SK-N-SH (cell line): Measurements from ENCODE around the gene TARS3. TPM values are rescaled to one million over a fixed set of nuclear protein-coding genes. Genes with fewer than 3 reads are reported as not detected.
A peak's percentile ranks its signal among the peaks of the same experiment; 100 is the strongest.

Experiments
- CTCF ChIA-PET: fragments of 300-600, 350-600 bp; formaldehyde crosslinking; extraction: SDS; loops from one replicate; lab custom pipeline; 2021; lab: Yijun Ruan, JAX
- POLR2A ChIA-PET: fragments of 350-600 bp; sonication (Branson Sonifier 250); formaldehyde crosslinking; extraction: SDS; loops from one replicate; lab custom pipeline; 2020; ENCODE audit warnings: antibody characterized with exemption, inconsistent platforms; lab: Yijun Ruan, JAX
- DNase-seq: peaks from one replicate; pipeline ENCODE4 v3.0.0; 2012
- H2AFZ ChIP-seq: fragments of 200-600 bp; sonication (generic); 2 replicates; pipeline ENCODE4 v1.8.1; 2016; ENCODE audit warnings: antibody characterized with exemption, mild to moderate bottlenecking, low read depth
- H3F3A ChIP-seq: fragments of 200-600 bp; sonication (generic); replicated peaks from 2 replicates; pipeline ENCODE3; 2016; ENCODE audit warnings: antibody characterized with exemption, mild to moderate bottlenecking; ENCODE audit not compliant: insufficient read depth
- H3K27ac ChIP-seq, 2 experiments: fragments of 200-500 bp in 1 of 2; fragments of 200-600 bp in 1 of 2; sonication (Bioruptor generic) in 1 of 2; sonication (generic), shearing (Covaris generic) in 1 of 2; 2 replicates each; pipeline versions ENCODE4 v1.5.1 to v1.6.1; 2014 to 2016; ENCODE audit warnings: low read depth in 2 of 2, inconsistent platforms in 1 of 2, low read length in 1 of 2, mild to moderate bottlenecking in 1 of 2, mixed read lengths in 1 of 2
- H3K27me3 ChIP-seq: fragments of 200-600 bp; sonication (generic), shearing (Covaris generic); 2 replicates; pipeline ENCODE4 v1.6.1; 2016; ENCODE audit warnings: mixed run types; ENCODE audit not compliant: insufficient read depth
- H3K36me3 ChIP-seq, 2 experiments: fragments of 200-500 bp in 1 of 2; fragments of 200-600 bp in 1 of 2; sonication (Bioruptor generic) in 1 of 2; sonication (generic) in 1 of 2; replicated peaks in 1 of 2; 2 replicates each; pipeline versions ENCODE3 to v1.5.1; 2014 to 2016; ENCODE audit warnings: low read length in 1 of 2, mild to moderate bottlenecking in 1 of 2; ENCODE audit not compliant: insufficient read depth in 2 of 2, control insufficient read depth in 1 of 2
- H3K4me1 ChIP-seq, 2 experiments: fragments of 200-500 bp in 1 of 2; fragments of 200-600 bp in 1 of 2; sonication (Bioruptor generic) in 1 of 2; sonication (generic), shearing (Covaris generic) in 1 of 2; 2 replicates each; pipeline versions ENCODE4 v1.5.1 to v1.6.1; 2014 to 2016; ENCODE audit warnings: low read depth in 1 of 2, low read length in 1 of 2, mixed run types in 1 of 2; ENCODE audit not compliant: insufficient read depth in 2 of 2, control insufficient read depth in 1 of 2
- H3K4me2 ChIP-seq: fragments of 200-600 bp; sonication (generic), shearing (Covaris generic); 2 replicates; pipeline ENCODE4 v1.6.1; 2017; ENCODE audit warnings: mixed run types
- H3K4me3 ChIP-seq, 2 experiments: fragments of 200-500 bp in 1 of 2; fragments of 200-600 bp in 1 of 2; sonication (Bioruptor generic) in 1 of 2; sonication (generic), shearing (Covaris generic) in 1 of 2; 2 replicates each; pipeline versions ENCODE4 v1.5.1 to v1.8.1; 2014 to 2016; ENCODE audit warnings: low read depth in 2 of 2, inconsistent platforms in 1 of 2, low read length in 1 of 2, mild to moderate bottlenecking in 1 of 2, mixed read lengths in 1 of 2, moderate library complexity in 1 of 2
- H3K79me2 ChIP-seq: fragments of 200-600 bp; sonication (generic); 2 replicates; pipeline ENCODE4 v1.8.1; 2017; ENCODE audit warnings: mild to moderate bottlenecking; ENCODE audit not compliant: insufficient read depth
- H3K9ac ChIP-seq: fragments of 200-600 bp; sonication (generic); 2 replicates; pipeline ENCODE4 v1.6.1; 2017; ENCODE audit warnings: mixed run types
- H3K9me2 ChIP-seq: fragments of 200-600 bp; sonication (generic); 2 replicates; pipeline ENCODE4 v1.6.1; 2017; ENCODE audit warnings: mixed run types
- H3K9me3 ChIP-seq: fragments of 200-600 bp; sonication (generic); 2 replicates; pipeline ENCODE4 v1.6.1; 2017; ENCODE audit warnings: mixed run types, mild to moderate bottlenecking, moderate library complexity
- H4K20me1 ChIP-seq: fragments of 200-600 bp; sonication (generic); 2 replicates; pipeline ENCODE4 v1.6.1; 2017; ENCODE audit warnings: mild to moderate bottlenecking, mixed run types; ENCODE audit not compliant: insufficient read depth
- CHD2 ChIP-seq: fragments of 150-350 bp; IDR thresholded peaks from 2 replicates; pipeline ENCODE4 v1.6.1; 2018; ENCODE audit warnings: low read length; ENCODE audit not compliant: partially characterized antibody
- ELF1 ChIP-seq: IDR thresholded peaks from 2 replicates; pipeline ENCODE4 v1.4.0; 2012
- EP300 ChIP-seq, 2 experiments: IDR thresholded peaks; 2 replicates each; pipeline versions ENCODE4 v1.4.0 to v1.6.1; 2012; ENCODE audit warnings: borderline replicate concordance in 1 of 2, low read depth in 1 of 2, low read length in 1 of 2
- EZH2phosphoT487 ChIP-seq: fragments of 200-600 bp; sonication (generic); IDR thresholded peaks from 2 replicates; pipeline ENCODE4 v1.6.1; 2017; ENCODE audit warnings: low read depth, mixed run types, mild to moderate bottlenecking, antibody characterized with exemption, moderate library complexity, borderline replicate concordance
- FOSL2 ChIP-seq: IDR thresholded peaks from 2 replicates; pipeline ENCODE4 v1.4.0; 2012; ENCODE audit warnings: low read depth, mild to moderate bottlenecking, moderate library complexity, borderline replicate concordance
- FOXJ3 ChIP-seq: sonication (generic); formaldehyde crosslinking; IDR thresholded peaks from 2 replicates; pipeline ENCODE4 v1.5.1; 2020; ENCODE audit warnings: mild to moderate bottlenecking, missing genetic modification reagents
- GABPA ChIP-seq: IDR thresholded peaks from 2 replicates; pipeline ENCODE4 v1.4.0; 2012; ENCODE audit warnings: low read depth, mild to moderate bottlenecking
- GATA2 ChIP-seq: sonication (generic); formaldehyde crosslinking; IDR thresholded peaks from 2 replicates; pipeline ENCODE4 v1.5.0; 2020; ENCODE audit warnings: mild to moderate bottlenecking, missing genetic modification reagents
- JUND ChIP-seq: IDR thresholded peaks from 2 replicates; pipeline ENCODE4 v1.4.0; 2012
- MEF2A ChIP-seq: IDR thresholded peaks from 2 replicates; pipeline ENCODE4 v1.4.0; 2012; ENCODE audit warnings: low read depth, borderline replicate concordance
- MXI1 ChIP-seq: IDR thresholded peaks from 2 replicates; pipeline ENCODE4 v1.6.1; 2012; ENCODE audit warnings: mild to moderate bottlenecking, low read depth, low read length, improper control_type of control experiment
- NFIC ChIP-seq: IDR thresholded peaks from 2 replicates; pipeline ENCODE4 v1.4.0; 2012; ENCODE audit warnings: borderline replicate concordance
- NRF1 ChIP-seq: IDR thresholded peaks from 2 replicates; pipeline ENCODE4 v1.6.1; 2012; ENCODE audit warnings: low read depth, mild to moderate bottlenecking, low read length
- POLR2AphosphoS5 ChIP-seq: IDR thresholded peaks from 2 replicates; pipeline ENCODE4 v1.6.1; 2012; ENCODE audit warnings: low read depth, low read length
- RAD21 ChIP-seq: IDR thresholded peaks from 2 replicates; pipeline ENCODE4 v1.6.1; 2012; ENCODE audit warnings: mild to moderate bottlenecking, low read length
- RCOR1 ChIP-seq: fragments of 150-350 bp; IDR thresholded peaks from 2 replicates; pipeline ENCODE4 v1.6.1; 2017; ENCODE audit warnings: antibody characterized with exemption, low read length
- RFX5 ChIP-seq: IDR thresholded peaks from 2 replicates; pipeline ENCODE4 v1.6.1; 2012; ENCODE audit warnings: mild to moderate bottlenecking, improper control_type of control experiment, low read length
- RXRA ChIP-seq: IDR thresholded peaks from 2 replicates; pipeline ENCODE4 v1.4.0; 2012; ENCODE audit warnings: low read depth, mild to moderate bottlenecking, borderline replicate concordance
- SIN3A ChIP-seq: IDR thresholded peaks from 2 replicates; pipeline ENCODE4 v1.6.1; 2012; ENCODE audit warnings: low read depth, mild to moderate bottlenecking, low read length, moderate library complexity, borderline replicate concordance
- SMC3 ChIP-seq: IDR thresholded peaks from 2 replicates; pipeline ENCODE4 v1.6.1; 2012; ENCODE audit warnings: low read depth, low read length, improper control_type of control experiment
- TAF1 ChIP-seq: IDR thresholded peaks from 2 replicates; pipeline ENCODE4 v1.6.1; 2012; ENCODE audit warnings: low read depth, mild to moderate bottlenecking, low read length, moderate library complexity, borderline replicate concordance
- TCF12 ChIP-seq: IDR thresholded peaks from 2 replicates; pipeline ENCODE4 v1.4.0; 2012
- TEAD4 ChIP-seq: IDR thresholded peaks from 2 replicates; pipeline ENCODE4 v1.4.0; 2012; ENCODE audit warnings: mild to moderate bottlenecking, borderline replicate concordance; ENCODE audit not compliant: insufficient read depth
- YY1 ChIP-seq: IDR thresholded peaks from 2 replicates; pipeline ENCODE4 v1.4.0; 2012; ENCODE audit warnings: low read depth, mild to moderate bottlenecking
- WGBS: methylation state at CpG from one replicate; pipeline ENCODE4 v1.1.6; 2017; ENCODE audit warnings: low lambda C conversion rate; 5-methylcytosine and 5-hydroxymethylcytosine counted together
- polyA plus RNA-seq, 3 experiments: library from polyadenylated mRNA; depleted of rRNA; stranded (reverse); fragments of >200 nt; gene quantifications; 2 replicates each; pipeline ENCODE4 v1.2.3, GENCODE V29; 2012
- TF ChIP-seq, protein P1 (sequence below): fragments of 200-600 bp; sonication (generic); IDR thresholded peaks from 2 replicates; pipeline ENCODE4 v1.6.1; 2017; ENCODE audit warnings: antibody characterized with exemption, mild to moderate bottlenecking, moderate library complexity
- TF ChIP-seq, protein P2 (sequence below): fragments of 150-350 bp; IDR thresholded peaks from 2 replicates; pipeline ENCODE4 v1.6.1; 2016; ENCODE audit warnings: mild to moderate bottlenecking, low read depth, low read length
- TF ChIP-seq, protein P3 (sequence below): IDR thresholded peaks from 2 replicates; pipeline ENCODE4; 2012
- TF ChIP-seq, protein P4 (sequence below): IDR thresholded peaks from 2 replicates; pipeline ENCODE4 v1.4.0; 2012; ENCODE audit warnings: low read depth
- TF ChIP-seq, protein P5 (sequence below): IDR thresholded peaks from 2 replicates; pipeline ENCODE4 v1.4.0; 2012; ENCODE audit warnings: low read depth, borderline replicate concordance
- TF ChIP-seq, protein P6 (sequence below): fragments of 150-350 bp; IDR thresholded peaks from 2 replicates; pipeline ENCODE4 v1.6.1; 2017; ENCODE audit warnings: antibody characterized with exemption, low read length, low read depth, borderline replicate concordance

TARS3 gene
- polyA plus RNA-seq, 1 of the 3 experiments (the other 2 are of a cell fraction) = 3.5 TPM

DNA sequence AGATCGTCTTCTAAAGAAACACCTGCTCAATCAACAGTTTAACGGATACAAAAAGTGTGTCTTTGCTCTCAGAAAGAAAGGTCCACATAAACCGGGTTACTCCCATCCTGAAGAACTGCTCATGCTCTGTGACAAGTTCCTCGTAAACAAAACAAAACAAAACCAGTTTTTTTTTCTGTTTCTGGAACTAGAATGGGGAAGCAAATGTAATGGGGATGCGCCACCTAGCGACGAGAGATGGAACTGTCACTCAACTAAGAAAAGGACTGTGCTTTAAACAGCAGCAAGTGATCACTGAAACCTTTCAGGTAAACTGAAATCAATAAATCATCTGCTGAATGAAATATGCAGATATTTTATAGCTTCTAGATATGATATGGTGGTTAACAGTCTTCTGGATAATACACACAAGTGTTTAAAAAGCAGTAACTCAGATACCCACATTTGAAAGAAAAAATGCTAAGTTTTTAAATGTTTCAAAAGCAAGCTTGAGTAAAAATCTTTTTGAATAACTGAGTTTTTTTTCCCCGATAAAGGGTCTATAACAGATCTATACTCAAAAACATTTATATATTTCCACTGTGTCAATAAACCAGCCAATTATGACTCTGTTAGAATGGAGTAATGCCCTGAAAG is 83.0 kb downstream of the TARS3 start:
- Histone ChIP-seq H3K4me3 (peak overlapping the region in 1 of 2 experiments; percentile 31; a peak in 1 of 4 replicates), H3K9ac (no peak overlapping the region), H2AFZ (no peak overlapping the region), H3K9me3 (no peaks in the 10 kb centered on the region), H3K79me2 (no peaks in the 10 kb centered on the region), H3K9me2 (no peaks in the 10 kb centered on the region), H3K4me1 (peaks cover 14 to 16% of the 10 kb centered on the region in 2 experiments; a peak in 3 of 4 replicates), H3K36me3 (peaks cover 58 to 68% of the 10 kb centered on the region in 2 experiments), H4K20me1 (peaks cover 9% of the 10 kb centered on the region), H3F3A (peaks cover 25% of the 10 kb centered on the region), H3K4me2 (no peak overlapping the region), H3K27me3 (no peaks in the 10 kb centered on the region), H3K27ac (peak overlapping the region; percentile 30 to 81; a peak in 3 of 4 replicates)
- peak; percentile 58 for DNase-seq
- 25% methylated on average over 8 of the region's 8 CpGs for WGBS
- ChIA-PET CTCF (interaction anchor here (0.6 to 8.2 kb wide), 58 partner anchors 8 to 625 kb away, joined by 3 to 139 read pairs (median 4); partner anchors contain the start of genes SNRPA1 and TM2D3), POLR2A (interaction anchor here (0.5 to 1.0 kb wide), 2 partner anchors 60 to 344 kb away, joined by 3 read pairs; no protein-coding TSS in a partner anchor)
- TF ChIP-seq, protein P1, sequence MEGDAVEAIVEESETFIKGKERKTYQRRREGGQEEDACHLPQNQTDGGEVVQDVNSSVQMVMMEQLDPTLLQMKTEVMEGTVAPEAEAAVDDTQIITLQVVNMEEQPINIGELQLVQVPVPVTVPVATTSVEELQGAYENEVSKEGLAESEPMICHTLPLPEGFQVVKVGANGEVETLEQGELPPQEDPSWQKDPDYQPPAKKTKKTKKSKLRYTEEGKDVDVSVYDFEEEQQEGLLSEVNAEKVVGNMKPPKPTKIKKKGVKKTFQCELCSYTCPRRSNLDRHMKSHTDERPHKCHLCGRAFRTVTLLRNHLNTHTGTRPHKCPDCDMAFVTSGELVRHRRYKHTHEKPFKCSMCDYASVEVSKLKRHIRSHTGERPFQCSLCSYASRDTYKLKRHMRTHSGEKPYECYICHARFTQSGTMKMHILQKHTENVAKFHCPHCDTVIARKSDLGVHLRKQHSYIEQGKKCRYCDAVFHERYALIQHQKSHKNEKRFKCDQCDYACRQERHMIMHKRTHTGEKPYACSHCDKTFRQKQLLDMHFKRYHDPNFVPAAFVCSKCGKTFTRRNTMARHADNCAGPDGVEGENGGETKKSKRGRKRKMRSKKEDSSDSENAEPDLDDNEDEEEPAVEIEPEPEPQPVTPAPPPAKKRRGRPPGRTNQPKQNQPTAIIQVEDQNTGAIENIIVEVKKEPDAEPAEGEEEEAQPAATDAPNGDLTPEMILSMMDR = peak; percentile 95
- TF ChIP-seq NFIC (no peak), EP300 (IDR thresholded peaks at IDR 0.05; ENCODE audit: borderline replicate concordance in 1 of 2, low read depth in 1 of 2, low read length in 1 of 2) (no peak), SMC3 (peak; percentile 64; the same call in 1 of the 2 replicates), JUND (no peak), POLR2AphosphoS5 (no peak), YY1 (no peak), SIN3A (no peak), MXI1 (no peak), FOSL2 (no peak), RCOR1 (no peak), FOXJ3 (no peak), NRF1 (no peak), TAF1 (no peak), RFX5 (no peak), TEAD4 (no peak), TCF12 (no peak), EZH2phosphoT487 (no peak), CHD2 (no peak), MEF2A (no peak), ELF1 (no peak), RXRA (no peak), GATA2 (CRISPR knock-in tag) (no peak), GABPA (no peak), RAD21 (peak; percentile 88)
- TF ChIP-seq, protein P2, sequence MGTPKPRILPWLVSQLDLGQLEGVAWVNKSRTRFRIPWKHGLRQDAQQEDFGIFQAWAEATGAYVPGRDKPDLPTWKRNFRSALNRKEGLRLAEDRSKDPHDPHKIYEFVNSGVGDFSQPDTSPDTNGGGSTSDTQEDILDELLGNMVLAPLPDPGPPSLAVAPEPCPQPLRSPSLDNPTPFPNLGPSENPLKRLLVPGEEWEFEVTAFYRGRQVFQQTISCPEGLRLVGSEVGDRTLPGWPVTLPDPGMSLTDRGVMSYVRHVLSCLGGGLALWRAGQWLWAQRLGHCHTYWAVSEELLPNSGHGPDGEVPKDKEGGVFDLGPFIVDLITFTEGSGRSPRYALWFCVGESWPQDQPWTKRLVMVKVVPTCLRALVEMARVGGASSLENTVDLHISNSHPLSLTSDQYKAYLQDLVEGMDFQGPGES = no peak
- TF ChIP-seq, protein P3, sequence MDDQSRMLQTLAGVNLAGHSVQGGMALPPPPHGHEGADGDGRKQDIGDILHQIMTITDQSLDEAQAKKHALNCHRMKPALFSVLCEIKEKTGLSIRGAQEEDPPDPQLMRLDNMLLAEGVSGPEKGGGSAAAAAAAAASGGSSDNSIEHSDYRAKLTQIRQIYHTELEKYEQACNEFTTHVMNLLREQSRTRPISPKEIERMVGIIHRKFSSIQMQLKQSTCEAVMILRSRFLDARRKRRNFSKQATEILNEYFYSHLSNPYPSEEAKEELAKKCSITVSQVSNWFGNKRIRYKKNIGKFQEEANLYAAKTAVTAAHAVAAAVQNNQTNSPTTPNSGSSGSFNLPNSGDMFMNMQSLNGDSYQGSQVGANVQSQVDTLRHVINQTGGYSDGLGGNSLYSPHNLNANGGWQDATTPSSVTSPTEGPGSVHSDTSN = peak; percentile 60
- TF ChIP-seq, protein P4, sequence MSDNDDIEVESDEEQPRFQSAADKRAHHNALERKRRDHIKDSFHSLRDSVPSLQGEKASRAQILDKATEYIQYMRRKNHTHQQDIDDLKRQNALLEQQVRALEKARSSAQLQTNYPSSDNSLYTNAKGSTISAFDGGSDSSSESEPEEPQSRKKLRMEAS = no peak
- TF ChIP-seq, protein P5, sequence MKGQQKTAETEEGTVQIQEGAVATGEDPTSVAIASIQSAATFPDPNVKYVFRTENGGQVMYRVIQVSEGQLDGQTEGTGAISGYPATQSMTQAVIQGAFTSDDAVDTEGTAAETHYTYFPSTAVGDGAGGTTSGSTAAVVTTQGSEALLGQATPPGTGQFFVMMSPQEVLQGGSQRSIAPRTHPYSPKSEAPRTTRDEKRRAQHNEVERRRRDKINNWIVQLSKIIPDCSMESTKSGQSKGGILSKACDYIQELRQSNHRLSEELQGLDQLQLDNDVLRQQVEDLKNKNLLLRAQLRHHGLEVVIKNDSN = no peak
- TF ChIP-seq, protein P6, sequence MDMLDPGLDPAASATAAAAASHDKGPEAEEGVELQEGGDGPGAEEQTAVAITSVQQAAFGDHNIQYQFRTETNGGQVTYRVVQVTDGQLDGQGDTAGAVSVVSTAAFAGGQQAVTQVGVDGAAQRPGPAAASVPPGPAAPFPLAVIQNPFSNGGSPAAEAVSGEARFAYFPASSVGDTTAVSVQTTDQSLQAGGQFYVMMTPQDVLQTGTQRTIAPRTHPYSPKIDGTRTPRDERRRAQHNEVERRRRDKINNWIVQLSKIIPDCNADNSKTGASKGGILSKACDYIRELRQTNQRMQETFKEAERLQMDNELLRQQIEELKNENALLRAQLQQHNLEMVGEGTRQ = no peak
